ENCODE data around the gene ANKRD44.

ANKRD44 gene

DNA sequence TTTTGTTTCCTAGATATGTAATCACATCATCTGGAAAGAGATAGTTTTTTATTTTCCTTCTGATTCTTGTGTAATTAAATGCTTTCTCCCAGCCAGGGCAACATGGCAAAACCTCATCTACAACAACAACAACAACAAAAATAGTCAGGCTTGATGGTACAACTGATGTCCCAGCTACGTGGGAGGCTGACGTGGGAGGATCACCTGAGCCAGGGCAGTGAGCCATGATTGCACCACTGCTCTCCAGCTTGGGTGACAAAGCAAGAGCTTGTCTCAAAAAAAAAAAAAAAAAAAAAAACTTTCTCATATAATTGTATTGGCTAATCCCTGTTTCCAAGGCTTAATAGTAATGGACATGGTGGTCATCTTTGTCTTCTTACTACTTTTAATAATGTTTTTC, 357.6 kb downstream of the ANKRD44 start:
- no peak for DNase-seq (ENCODE audit: low read depth)

DNA sequence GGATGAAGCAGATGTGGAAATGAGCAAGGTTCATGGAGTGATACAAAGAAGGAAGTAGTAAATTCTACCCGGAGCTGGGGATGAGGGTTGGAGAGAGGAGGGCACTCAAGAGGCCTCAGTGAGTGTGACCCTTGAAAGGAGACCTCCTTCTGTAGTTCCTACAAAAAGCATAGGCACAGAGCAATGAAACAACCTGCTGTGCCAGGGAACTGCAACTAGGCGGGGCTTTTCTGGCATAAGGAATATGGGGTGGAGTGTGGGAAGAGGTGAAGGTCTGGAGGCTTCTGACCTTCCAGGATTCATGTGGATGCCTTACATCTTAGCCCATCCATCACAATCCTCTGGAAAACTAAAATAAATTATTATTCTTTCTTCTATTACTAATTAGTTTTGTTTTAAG, 358.6 kb downstream of the ANKRD44 start:
- no peak for DNase-seq (ENCODE audit: low read depth)

- DNase-seq (ENCODE audit: low read depth): no peak
These were observed 361.5 kb downstream of the ANKRD44 start for GRCh38 chr2:196949116-196949515.

GRCh38 chr2:196944570-196944969, 366.0 kb downstream of the ANKRD44 start:
- DNase-seq (ENCODE audit: low read depth): no peak

DNA sequence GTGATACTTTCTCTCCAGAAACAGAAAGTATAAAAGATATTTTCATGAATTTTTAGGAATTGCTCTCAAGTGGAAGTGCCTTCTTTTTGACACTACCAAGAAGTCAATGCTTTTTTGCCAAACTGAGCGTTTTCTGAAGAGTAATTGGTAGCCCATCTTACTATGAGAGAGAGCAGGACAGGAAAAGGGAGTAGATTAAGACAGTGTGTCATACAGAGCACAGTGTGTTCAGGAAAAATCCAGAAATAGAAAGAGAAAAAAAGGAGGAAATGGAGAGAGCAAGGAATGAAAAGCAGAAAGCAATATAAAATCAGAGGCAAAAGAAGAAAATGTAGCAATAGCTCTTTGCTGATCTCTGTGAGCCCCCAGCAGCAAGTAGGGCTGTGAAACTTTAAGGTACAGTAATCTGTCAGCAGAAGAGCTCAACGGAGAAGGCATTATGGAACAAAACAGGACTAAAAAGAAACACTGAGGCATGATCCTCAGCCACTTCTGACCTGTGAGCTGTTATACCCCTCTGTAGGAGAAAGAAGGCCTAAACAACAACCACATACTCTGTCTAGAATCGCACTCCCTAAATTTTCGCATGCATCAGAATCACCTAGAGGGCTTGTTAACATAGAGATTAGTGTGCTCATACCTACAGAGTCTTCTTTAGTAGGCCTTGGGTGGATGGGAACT, 369.0 kb downstream of the ANKRD44 start:
- DNase-seq (ENCODE audit: low read depth): no peak

- DNase-seq (ENCODE audit: low read depth): no peak
These were observed 371.2 kb downstream of the ANKRD44 start for GRCh38 chr2:196939371-196939770.

Data from stimulated activated CD8-positive, alpha-beta memory T cell treated with anti-CD3 and anti-CD28 coated beads, Interleukin-12 subunit alpha, Interleukin-12 subunit beta, amount 100 ng/mL, for 1 hour (primary cell).